H1 (cell line): ENCODE measurements around the gene CRABP2. TPM values are rescaled to one million over a fixed set of nuclear protein-coding genes. Genes with fewer than 3 reads are reported as not detected.

Experiments used
- ASH2L ChIP-seq: fragments of 200-600, 300-600 bp; sonication (generic); IDR thresholded peaks from one replicate; pipeline ENCODE4 v1.7.1; 2017; ENCODE audit warnings: low read length
- CEBPB ChIP-seq: IDR thresholded peaks from 2 replicates; pipeline ENCODE4 v1.6.1; 2012; ENCODE audit warnings: low read depth, low read length
- CREB1 ChIP-seq: IDR thresholded peaks from 2 replicates; pipeline ENCODE4 v1.6.1; 2012; ENCODE audit warnings: inconsistent platforms
- HDAC6 ChIP-seq: IDR thresholded peaks from one replicate; pipeline ENCODE4 v1.7.1; 2012; ENCODE audit warnings: low read depth, mild to moderate bottlenecking, inconsistent platforms, low read length, moderate library complexity
- RXRA ChIP-seq: IDR thresholded peaks from 2 replicates; pipeline ENCODE4 v1.6.1; 2011; ENCODE audit warnings: low read depth, mild to moderate bottlenecking, low read length, moderate library complexity; ENCODE audit not compliant: insufficient read depth
- SP4 ChIP-seq: IDR thresholded peaks from 2 replicates; pipeline ENCODE4 v1.6.1; 2012; ENCODE audit warnings: low read length, inconsistent platforms
- SUZ12 ChIP-seq: fragments of 200-600 bp; sonication (generic); IDR thresholded peaks from 2 replicates; pipeline ENCODE4 v1.6.1; 2012; ENCODE audit warnings: mild to moderate bottlenecking, inconsistent platforms, low read length, moderate library complexity, mixed read lengths
- polyA plus RNA-seq, 7 experiments: library from polyadenylated mRNA; depleted of rRNA in 3 of 7; stranded (reverse) in 5 of 7; unstranded in 2 of 7; fragments of >200 nt in 5 of 7; fragments of 200-250 nt in 2 of 7; gene quantifications; 1 replicate in 5 of 7; 2 replicates in 1 of 7; 4 replicates in 1 of 7; pipeline versions ENCODE4 v1.2.1 to v1.2.3, GENCODE V29; 2011 to 2013; ENCODE audit warnings: missing spikeins in 2 of 7, mixed read lengths in 2 of 7
- total RNA-seq: library from RNA; stranded (reverse); fragmentation: NEBNext Ultra II Directional; extraction: Animal tissue kit (Norgen Biotek cat#: 25700); gene quantifications from 2 replicates; pipeline ENCODE4 v1.2.1, GENCODE V29; 2021

The CRABP2 gene
- total and polyA plus RNA-seq, 2 of the 8 experiments (the other 6 are each of a cell fraction or from before 2014, with no cell fraction given) = 69.2 to 119 TPM

- no peak for TF ChIP-seq CREB1
- TF ChIP-seq HDAC6 = no peak
- peak; percentile 94 for TF ChIP-seq CEBPB
- TF ChIP-seq SUZ12 = no peak
- no peak for TF ChIP-seq SP4
- no peak for TF ChIP-seq ASH2L
- no peak for TF ChIP-seq RXRA
Observed at GRCh38 chr1:156750711-156751450, 45.5 kb upstream of the CRABP2 start (continued).
